Right renal cortex interstitium (tissue), 3 donors: ENCODE data around the gene SCN2A. TPM values are rescaled to one million over a fixed set of nuclear protein-coding genes. Genes with fewer than 3 reads are reported as not detected.

ENCODE experiments used
- DNase-seq, 3 donors: peaks; one replicate each; pipeline ENCODE4 v3.0.0-alpha.2; 2013; ENCODE audit warnings: low read depth in 3 of 3, low spot score in 2 of 3
- polyA plus RNA-seq, 3 donors: library from polyadenylated mRNA; unstranded; fragments of 120-200 nt; gene quantifications; one replicate each; pipeline ENCODE4 v1.2.1, GENCODE V29; 2013; ENCODE audit not compliant: insufficient read length in 3 of 3

SCN2A gene
- polyA plus RNA-seq, 3 donors = 1.7 to 3.5 (median 2.0) TPM

DNA sequence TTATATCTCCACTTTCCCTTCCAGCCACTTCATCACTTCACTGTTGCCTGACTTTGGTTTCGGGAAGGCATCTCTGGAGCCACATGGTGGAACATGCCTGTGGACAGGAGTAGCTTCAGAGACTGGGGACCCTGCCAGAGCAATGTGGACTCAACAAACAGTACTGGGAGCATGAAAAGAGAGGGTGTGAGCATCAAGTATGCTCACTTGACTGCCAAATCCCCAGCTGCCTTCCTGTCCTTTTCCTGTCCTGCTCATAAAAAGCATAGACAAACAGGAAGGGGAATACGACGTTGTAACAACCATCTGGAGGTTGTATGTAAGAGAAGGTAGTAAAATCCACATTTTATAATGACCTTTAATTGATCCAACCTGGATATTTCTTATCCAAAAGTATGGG lies 169.0 kb downstream of the SCN2A start:
- DNase-seq = no peak

DNA sequence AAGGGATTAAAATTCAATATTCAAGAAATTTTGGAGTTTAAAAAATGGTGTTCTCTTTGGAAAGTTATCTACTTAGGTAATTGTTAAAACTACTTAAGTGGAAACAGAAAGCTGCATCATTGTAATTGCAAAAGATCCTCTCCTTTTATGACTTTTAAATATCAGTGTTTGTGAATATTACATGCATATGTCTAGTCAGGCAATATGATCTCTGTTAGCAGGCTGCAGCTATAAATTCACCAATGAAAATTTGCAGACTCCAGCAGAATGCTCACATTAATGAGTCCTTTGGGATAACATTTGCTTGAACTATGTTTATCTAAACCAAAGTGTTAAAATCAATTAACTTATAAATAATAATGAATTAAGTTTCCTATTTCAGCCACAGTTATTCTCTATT lies 171.1 kb downstream of the SCN2A start:
- DNase-seq = no peak

DNA sequence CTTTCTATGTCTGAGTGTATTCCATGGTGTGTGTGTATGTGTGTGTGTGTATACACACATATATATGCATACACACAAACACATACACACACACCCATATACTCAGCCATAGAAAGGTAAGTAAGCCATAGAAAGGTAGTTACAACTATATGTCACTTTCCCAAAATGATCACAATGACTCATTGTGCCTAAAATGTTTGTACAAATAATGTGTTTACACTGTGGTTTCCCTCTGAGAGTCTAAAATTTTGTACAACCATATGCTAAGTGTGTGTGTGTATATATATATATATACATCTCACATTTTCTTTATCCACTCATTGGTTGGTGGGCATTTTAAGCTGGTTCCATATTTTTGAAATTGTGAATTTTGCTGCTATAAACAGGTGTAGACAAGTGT lies 175.0 kb downstream of the SCN2A start:
- no peak for DNase-seq

GRCh38 chr2:165417009-165417408 lies 177.8 kb downstream of the SCN2A start:
- DNase-seq = no peak

DNA sequence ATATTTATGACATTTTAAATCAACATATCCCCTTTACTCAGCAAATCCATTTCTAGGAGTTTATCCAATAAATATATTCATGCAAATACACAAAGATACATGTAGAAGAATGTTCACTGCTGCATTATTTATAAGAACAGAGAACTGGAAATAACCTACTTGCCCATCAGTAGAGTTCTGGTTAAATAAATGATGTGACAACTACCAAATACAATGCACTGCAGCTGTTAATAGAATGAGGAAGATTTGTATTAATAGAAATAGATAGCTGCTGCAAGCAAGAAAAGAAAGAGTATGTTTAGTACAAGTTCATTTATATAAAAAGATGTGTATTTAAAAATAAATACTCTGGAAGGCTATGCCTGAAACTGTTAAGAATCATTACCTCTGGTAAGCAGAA lies 181.0 kb downstream of the SCN2A start:
- DNase-seq = no peak

DNA sequence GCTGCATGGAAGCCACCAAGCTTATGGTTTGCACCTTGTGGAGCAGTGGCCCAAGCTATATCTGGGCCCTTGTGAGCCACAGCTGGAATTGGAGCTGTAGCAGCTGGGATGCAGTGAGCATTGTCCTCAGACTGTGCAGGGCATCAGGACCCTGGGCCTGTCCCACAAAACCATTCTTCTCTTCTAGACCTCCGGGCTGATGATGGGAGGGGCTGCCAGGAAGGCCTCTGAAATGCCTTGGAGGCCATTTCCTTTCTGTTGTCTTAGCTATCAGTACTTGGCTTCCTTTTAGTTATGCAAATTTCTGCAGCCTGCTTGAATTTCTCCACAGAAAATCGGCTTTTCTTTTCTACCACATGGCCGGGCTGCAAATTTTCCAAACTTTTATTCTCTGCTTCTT lies 183.9 kb downstream of the SCN2A start:
- no peak for DNase-seq

DNA sequence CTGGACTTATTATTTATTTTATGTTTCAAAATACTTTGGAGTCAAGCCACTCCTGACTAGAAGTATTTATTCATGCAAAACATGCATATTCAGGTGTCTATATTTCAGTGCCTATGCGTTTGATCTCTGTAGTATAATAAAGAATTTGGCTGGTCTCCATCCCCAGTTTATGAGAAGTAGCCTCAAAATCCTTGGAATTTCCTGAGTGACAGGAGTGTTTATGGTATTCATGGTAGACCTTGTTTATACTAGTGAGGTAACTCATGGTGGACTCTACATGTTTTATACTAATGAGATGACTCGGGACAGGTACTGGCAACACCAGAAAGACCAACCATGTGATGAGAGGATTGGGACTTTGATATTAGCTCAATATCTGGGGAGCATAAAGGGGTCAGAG lies 186.3 kb downstream of the SCN2A start:
- DNase-seq = no peak

DNA sequence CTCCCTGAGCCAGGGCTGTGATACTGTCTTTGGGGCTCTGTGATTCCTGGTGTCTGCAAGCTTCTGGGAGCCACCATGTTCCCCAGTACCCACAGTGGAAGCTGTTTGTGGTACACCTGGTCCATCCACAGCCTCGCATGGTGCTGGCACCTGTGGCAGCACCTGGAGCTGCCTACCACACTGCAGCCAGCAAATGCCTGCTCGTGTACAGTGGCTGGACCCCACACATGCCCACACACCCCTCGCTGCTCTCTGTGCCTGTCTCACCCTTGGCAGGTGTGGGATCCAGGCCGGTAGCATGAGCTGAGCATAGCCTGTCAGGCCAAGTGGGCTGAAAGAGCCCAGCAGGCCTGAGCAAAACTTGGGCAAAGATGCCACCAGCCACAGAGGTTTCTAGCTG lies 188.5 kb downstream of the SCN2A start:
- no peak for DNase-seq

- no peak for DNase-seq
Measured at GRCh38 chr2:165428926-165429325, 189.7 kb downstream of the SCN2A start.

DNA sequence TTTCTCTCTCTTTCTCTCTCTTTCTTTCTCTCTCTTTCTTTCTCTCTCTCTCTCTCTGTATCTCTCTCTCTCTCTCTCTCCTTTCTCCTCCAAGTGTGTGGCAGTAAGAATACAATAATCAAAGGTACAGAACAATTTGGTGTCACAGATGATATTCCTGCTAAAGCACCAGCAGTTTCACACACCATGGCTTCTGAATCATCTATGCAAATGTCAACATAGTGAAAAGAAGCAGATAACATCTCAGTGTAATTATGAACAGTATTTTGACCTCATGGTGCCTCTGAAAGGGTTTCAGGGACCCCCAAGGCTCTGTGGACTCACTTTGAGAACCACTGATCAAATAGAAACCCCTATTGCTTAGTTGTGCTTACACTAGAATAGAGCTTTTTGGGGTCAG lies 191.8 kb downstream of the SCN2A start:
- DNase-seq = no peak

GRCh38 chr2:165432234-165432966 lies 193.2 kb downstream of the SCN2A start:
- DNase-seq = no peak

- DNase-seq = peak in 2 of 3 donors; percentile 50 to 63
Measured at GRCh38 chr2:165434865-165435496, 195.8 kb downstream of the SCN2A start.

DNA sequence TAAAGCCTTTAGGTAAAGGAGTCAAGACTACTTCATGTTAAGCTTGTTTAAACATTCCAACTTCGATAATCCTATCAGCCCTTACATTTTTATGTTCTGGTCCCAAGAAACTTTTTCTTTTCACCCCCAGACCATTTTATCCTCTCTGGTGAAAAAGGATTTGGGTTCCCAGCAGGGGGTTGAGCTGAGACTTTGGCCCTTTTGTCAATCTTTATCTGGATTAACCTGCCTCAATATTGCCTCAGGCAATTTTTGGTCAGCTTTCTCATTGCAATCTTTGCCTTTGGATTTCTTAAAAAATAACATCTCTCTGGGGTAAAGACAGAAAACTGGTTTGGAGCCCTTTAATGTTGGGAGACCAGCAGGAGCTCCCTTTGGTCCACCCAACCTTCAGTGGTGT lies 196.4 kb downstream of the SCN2A start:
- DNase-seq = no peak

- DNase-seq = no peak
Measured at GRCh38 chr2:165436559-165436958, 197.3 kb downstream of the SCN2A start.

GRCh38 chr2:165440367-165440766 lies 201.2 kb downstream of the SCN2A start:
- peak in 1 of 3 donors; percentile 58 for DNase-seq

Other genes starting within 250 kb of the SCN2A start
- gene SCN3A, start 35.4 kb upstream of the SCN2A start, polyA plus RNA-seq = under 1 TPM; 0.18 to 0.34 (median 0.28) TPM
- gene CSRNP3, start 230.3 kb downstream of the SCN2A start, polyA plus RNA-seq = 10 to 100 TPM in 2 of 3 donors, 1 to 10 TPM in 1; 9.7 to 11.8 (median 11.0) TPM